Measurements from ENCODE around the gene ADNP.

ADNP gene

DNA sequence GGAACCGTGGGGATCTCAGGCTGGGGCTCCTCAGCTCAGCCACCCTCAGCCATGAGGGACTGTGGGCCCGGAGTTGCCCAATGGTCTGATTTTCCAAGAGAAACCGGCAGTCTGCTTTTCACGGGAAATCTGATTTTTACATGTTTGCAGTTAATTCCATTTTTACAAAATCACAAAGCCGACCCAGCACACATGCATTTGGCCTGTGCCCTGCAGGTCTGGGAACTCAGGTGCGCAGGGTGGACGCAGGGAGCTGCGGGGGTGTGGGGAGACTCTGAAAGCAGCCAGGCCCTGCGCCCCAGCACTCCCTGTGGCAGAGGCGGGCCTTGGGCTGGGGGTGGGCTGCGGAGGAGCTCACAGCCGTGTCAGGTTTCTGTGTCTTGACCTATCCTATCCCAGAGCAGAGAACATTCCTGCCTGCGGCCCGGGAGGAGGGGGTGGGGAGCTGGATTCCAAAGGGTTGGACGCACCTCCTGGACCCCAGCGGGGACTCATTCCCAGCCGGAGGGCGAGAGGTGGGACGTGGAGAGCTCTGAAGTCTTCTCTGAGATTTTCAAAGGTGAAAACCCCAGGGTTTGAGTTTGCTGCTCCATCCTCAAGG is 60.6 kb downstream of the ADNP start:
- DNase-seq, result no peak

DNA sequence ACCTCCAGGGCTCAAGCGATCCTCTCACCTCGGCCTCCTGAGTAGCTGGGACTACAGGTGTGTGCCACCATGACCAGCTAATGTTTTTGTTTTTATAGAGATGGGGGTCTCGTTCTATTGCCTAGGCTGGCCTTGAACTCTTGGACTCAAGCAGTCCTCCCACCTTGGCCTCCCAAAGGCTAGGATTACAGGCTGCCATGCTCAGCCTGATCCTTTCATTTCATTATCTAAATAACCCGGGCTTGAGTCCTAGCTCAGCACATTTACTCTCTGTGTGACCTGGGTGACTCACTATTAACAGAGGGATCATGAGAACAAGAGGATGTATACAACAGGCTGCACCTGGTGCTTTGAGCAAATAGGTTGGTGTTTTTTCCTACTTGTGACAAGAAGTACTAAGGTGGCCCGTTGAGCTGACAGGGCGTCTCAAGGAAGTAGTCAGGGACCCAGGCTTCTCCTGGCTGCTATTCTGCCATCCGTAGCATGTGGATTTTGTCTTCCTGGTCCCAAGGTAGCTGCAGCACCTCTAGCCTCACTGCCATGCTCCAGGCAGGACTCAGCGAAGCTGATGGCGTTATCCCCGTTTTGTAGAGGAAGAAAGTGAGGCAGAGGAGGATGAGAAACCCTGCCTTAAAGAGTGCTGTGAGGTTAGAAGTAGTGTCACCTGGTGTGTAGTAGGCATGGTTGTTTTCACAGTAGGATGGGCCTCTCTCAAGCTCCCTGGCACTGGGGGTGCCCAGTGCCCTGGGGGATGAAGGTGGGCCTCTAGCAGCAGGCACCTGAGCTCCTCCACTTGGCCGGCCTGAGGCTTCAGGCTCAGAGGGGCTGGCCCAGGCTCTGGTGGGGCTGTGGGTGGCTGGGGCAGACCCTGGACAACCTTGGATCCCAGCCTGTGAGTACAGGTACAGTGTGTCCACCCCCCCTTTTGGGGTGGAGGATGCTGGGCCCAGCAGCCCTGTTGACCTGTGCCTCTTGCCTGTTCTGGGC is 62.4 kb downstream of the ADNP start:
- DNase-seq, result no peak

DNA sequence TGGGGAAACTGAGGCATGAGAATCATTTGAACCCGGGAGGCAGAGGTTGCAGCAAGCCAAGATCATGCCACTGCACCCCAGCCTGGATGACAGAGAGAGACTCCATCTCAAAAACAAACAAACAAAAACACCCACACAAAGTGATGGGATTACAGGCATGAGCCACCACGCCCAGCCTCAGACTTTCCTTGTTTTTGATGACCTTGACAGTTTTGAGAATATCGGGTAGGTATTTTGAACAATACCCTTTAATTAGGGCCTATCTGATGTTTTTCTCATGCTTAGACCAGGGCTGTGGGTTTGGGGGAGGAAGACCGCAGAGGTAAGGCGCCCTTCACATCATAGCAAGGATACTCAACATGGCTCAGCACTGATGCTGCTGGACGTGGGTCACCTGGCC is 63.4 kb downstream of the ADNP start:
- DNase-seq, result no peak

DNA sequence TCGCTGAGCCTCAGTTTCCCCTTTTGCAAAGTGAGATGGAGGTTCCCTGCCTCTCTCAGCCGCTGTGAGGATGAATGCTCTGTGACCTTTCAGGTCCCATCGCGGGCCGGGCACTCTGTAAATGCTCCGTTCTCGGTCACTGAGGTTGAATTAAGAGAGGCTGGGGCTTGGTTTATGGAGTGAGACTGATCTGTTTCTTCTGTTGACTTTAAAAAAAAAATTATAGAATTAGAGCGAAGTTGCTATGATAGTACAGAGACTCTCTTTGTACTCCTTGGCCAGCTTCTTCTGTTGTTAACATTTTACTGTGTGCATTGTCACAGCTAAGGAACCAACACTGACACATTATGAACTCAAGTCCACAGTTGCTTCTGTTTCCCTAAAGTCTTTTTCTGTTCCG is 64.4 kb downstream of the ADNP start:
- DNase-seq, result no peak

DNA sequence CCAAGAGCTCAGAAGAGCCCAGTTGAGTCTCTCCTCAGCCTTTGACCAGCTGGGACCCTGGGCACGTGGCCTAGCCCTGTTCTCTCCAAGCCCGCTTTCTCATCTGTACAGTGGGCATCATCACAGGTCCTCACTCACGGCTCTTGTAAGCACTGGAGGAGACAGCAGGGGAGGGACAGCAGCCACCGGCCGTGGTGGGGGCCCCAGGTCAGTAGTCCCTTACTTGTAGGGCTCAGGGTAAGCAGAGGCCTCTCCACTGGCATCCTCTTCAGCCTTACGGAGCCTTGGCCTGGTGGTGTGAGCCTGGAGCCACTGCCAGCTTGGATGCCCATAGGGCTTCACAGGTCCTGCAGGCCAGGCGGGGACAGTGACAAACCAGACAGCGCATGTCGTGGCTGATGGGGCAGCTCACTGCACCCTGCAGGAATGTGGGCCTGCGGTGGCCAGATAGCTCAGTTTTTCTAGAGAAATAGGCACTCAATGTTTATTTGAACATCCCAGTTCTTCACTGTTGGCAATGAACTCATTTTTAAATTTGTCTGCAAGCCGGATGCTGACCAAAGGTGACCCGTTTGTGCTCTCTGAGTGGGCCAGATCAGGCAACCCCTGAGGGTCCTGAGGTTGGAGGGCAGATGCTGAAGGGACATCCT is 65.1 kb downstream of the ADNP start:
- no peak for DNase-seq

DNA sequence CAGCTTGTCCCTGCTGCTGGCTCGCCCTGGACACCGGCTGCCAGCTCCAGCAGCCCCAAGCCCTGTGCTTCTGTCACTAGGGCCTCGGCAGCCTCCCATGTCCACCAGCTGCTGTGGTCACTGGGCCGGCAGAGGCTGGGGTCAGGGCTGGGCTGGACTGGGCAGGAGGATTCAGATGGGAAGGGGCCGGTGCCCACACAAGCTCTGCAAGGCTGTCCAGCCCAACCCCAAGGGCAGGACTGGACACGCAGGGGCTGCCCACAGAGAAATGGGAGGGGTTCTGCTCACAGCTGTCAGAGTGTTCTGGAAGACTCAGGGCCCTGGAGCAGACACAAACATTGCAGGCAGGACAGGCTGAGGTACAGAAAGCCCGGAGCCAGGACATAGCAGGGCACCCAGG is 65.6 kb downstream of the ADNP start:
- no peak for DNase-seq

DNA sequence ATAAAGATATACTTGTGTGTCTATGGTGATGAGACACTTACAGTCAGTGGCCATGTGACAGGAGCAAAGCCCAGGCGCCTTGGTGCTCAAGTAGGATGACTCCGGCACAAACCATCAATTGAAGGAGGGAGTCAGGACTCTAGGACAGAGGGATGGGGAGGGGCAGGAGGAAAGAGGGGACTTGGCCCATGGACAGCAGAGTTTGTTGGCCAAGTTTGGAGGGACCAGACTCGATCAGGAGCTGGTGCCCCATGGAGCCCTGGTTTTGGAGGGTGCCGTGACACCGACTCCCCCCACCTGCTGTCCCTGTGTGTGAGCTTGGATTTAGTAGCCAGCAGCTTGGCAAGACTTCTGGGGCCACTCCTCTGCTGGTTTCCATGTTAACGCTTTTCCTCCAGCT is 66.1 kb downstream of the ADNP start:
- no peak for DNase-seq

DNA sequence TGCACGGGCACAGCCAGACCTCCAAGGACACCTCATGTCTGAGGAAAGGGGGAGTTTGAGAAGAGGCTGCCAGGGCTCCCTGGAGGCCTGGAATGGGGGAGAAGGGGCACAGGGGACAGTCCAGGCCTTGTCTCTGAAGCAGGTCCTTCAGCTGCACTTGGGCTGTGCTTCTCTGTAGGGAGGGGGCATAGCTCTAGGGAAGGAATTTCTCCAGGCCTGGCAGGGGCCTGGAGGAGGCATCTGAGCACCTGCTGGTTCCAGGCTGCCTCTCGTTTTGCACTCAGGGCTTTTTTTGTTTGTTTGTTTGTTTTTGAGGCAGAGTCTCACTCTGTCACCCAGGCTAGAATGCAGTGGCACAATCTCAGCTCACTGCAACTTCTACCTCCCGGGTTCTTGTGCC is 68.7 kb downstream of the ADNP start:
- DNase-seq, result no peak

DNA sequence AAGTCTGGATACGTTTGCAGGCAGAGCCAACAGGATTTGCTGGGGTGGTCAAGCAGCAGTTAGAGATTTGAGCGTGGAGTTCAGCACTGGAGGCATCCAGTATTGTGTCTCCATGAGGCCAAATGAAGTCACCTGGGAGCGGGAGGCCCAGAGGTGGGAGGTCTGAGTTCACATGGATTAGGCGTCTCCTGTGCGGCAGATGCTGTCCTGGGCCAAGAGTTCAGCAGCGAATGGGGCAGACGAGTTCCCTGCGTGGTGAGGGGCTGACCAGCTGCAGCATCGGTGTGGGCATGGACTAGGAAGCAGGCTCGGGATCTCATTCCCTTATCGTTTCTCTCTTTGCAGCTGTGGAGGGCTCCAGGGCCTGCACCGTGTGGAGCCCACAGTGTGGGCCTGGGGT is 70.2 kb downstream of the ADNP start:
- DNase-seq, result no peak

DNA sequence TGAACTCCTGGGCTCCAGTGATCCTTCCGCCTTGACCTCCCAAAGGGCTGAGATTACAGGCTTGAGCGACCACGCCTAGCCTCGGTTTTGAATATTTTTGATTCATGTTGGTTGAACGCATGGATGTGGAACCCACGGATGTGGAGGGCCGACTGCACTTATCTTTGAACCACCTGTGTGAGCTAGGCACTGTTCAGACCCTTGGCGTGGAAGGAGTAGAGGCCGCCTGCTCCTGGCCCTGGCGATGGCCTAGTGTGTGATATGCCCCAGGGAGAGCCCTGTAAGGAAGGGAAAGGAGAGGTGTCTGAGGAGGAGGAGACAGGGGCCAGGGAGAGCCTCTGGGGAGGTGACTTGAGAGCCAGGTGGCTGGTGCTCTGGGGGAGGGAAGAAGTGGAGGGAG is 72.1 kb downstream of the ADNP start:
- DNase-seq, result no peak

DNA sequence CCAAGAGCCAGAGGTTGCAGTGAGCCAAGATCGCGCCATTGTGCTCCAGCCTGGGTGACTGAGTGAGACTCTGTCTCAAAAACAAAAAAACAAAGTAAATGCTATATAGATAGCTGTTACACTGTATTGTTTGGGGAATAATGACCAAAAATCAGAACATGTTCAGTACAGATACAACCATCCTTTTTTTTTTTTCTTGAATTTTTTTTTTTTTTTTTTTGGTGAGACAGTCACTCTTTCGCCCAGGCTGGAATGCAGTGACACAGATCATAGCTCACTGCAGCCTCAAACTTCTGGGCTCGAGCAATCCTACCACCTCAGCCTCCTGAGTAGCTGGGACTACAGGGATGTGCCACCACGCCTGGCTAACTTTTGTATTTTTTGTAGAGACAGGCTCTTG is 72.7 kb downstream of the ADNP start:
- DNase-seq, result no peak

DNA sequence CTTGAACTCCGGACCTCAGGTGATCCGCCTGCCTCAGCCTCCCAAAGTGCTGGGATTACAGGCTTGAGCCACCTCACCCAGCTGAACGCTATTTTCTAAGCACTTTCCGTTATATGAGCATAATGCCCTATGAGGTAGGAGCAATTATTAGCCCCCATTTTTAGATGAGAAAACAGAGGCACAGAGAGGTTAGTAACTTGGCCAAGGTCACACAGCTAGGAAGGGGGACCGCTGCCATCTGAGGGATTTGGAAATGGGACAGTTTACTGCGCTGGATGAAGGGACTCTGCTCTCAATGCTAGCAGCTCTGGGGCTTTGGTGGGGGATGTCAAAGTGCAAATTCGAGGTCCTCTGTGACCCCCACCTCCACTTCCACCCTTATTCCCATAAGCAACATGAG is 73.9 kb downstream of the ADNP start:
- no peak for DNase-seq

DNA sequence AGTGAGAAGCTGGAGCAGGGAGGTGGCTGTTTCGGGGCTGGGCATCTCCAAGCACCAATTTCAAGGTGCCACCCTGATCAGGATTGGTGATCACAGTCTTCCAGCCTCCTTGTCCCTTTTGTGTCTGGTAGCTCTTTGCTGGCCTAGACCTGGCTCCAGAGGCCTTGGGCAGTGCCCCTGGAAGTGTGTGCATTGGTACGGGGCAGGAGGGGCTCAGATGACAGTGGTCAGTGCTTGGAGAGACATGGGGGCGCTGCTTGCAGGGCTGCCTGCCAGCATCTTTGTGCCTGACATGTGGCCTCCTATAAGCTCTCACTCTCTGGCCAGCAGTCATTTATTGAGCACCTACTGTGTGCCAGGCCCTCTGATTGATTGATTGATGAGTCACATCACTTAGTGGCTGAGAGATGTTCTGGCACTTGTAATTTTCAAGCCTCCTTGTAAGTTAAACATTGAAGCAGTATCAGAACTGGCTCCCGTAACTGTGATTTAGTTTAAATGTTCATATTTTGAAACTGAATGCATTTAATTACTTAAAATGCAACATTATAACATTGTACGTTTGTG is 74.7 kb downstream of the ADNP start:
- no peak for DNase-seq

DNA sequence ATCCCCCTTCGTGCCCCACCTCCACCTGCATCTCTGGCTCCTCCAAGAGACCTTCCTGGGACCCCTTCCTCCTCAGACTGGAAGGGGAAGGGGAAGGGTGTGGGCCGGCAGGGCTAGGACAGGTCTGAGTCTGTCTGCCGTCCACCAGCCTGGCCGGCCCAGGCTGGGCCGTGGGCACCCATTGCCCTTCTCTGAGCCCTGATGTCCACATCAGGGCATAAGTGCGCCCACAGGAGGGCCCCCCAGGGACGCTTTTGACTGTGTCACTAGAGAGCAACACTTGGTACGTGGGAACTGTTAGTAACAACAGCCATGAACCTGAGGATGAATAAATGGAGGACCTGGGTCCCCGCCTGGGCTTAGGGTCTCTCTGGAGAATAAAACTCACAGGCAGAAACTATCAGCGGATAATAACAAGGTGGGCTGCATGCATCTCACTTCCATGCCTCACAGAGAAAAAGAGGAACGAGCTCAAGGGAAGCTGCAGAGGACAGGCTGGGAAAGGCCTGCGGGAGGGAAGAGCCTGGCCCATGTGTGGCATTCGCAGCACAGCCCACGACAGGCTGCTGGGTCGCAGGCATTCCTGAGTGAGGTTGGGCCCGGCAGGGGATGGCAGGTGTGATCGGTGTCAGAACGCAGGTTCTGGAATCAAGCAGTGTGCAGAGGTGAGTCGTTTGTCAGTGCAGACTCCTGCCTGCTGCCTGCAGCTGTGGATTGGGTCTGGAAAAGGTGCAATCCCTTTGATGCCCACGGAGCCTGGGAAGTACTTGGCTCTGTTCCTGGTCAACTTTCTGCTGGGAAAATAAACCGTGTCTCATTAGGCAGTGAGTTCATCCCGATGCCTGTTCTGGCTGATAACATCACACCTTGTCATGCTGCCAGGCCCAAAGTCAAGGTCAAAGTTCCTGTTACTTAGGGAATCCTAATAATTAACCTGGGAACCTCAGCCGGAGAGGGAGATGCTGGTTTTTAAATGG is 75.5 kb downstream of the ADNP start:
- DNase-seq, result no peak

DNA sequence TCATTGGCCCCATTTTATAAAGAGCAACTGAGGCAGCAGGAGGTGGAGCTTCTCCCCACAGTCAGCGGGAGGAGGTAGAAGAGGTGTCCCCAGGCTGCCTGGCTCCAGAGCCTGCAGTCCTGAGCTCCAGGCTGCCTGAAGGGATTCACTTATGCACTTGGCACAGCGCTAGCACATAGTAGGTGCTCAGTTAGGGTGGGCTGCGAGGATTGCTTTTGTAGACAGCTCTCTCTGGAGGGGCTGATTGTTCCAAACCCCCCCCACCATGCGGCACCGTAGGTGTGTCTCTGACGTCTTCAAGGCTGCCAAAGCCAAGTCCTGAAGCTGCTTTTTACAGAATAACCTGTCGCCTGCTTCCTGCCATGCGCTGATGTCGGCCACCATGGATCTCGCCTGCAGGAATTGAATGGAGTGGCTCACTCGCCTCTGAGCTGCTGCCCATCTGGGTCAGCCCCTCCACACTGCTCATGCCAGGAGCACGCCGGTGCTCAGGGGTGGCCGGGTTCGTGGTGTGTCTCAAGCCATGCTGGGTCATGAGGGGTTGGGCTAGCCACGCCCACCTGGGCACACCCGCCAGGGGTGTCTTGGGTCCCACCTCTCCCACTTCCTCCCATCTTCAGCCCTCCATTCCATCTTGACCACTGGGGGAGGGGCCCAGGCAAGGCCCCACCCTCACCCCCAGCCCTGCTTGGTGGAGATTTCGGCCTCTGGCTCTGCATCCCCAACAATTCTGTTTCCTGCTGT is 76.6 kb downstream of the ADNP start:
- no peak for DNase-seq

DNA sequence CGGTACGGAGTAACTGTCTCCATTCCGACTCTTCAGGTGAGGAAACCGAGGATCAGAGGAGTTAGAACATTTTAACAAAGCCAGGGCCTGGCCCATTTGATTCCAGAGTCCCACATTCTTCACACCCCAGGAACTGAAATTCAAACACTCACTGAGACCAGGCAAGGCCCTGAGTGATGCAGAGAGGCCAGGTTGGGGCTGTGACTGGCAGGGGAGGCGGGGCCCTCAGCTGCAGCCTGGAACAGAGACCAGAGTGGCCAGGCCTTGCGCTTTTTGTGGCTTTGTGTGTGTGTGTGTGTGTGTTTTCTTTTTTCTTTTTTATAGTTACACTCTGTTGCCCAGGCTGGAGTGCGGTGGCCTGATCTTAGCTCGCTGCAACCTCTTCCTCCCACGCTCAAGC is 79.2 kb downstream of the ADNP start:
- DNase-seq, result no peak

DNA sequence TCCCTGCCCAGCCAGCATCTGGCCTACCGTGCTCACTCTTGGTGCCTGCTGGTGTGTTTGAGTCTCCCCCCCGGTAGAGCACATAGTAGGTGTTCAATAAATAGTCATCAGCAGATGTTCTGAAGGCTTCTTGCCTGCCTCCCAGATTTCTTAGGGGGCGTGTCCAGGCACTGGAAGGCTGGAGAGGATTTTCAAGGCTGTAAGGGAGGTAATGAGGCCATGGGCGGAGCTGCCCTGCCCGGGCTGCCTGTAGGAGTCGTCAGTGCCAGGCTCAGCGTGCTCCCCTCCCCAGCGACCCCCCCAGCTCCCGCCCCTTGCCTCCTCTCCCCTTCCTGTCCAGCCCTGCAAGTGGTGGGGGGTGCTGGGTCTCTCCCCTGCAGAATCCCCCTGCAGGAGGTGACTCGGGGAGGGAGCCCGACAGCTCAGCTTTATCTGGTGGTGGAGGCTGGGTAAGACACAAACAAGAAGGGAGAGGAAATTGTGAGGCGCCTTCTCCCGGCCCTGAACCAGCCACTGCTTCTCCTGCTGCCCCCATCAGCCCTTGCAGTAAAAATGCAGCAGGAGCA is 80.4 kb downstream of the ADNP start:
- no peak for DNase-seq

DNA sequence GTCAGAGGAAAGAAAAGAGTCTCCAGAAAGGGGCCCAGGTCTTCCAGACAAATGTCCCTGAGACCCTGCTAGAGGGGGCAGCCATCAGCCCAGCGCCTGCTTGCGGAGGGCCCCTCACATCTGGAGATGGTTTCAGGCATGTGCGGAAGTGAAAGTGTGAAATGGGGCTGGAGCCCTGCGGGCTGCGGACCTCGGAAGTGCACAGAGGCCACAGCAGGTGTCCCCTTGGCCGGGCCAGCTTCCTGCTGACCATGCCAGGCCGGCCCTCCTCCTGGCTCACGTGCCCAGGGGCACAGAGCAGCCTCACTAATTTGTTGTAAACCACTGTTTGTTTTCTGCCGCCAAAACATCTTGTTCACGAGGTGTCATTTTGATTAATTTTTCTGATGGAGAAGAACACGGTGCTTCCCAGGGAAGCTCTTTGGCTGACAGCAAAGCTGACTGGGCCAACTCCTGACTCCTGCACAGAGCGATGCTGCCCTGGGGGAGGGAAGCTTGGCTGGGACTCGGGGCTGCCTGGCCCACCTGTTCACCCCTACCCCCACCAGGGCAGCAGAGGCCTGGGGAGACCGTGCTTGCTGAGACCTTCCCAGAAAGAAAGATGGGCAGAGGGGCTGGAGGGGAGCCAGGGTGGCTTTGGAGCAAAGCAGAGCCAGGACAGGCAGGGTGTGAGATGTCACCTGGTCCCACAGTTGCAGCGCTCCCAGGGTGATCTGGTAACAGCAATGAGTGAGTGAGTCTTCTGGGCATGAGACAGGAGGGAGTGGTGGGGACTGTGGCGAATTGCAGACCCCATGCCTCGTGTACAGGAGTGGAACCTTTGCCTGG is 82.2 kb downstream of the ADNP start:
- peak in 1 of 2 donors; percentile 9 for DNase-seq

DNA sequence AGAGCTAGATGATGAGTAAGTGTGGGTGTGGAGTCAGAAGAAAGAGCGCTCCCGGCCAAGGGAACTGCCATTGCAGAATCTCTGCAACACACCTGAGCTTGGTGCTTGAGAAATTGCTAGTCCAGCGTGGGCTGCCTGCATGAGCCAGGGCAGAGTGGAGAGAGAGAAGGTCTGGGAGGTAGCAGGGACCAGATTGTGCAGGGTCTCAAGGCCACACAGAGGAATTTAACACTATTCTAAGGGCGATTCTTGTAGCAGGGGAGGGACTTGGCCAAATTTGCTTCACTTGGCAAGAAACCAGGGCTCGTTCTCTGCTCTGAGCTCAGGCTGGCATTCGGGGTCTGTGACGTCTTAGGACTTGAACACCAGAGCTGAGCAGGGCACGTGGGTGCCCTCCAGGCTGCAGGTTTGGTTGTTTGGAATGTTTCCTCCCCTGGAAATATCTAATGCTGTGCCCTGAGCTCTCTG is 82.9 kb downstream of the ADNP start:
- DNase-seq, result no peak
